SHP77 treated with DMSO at 0.1 percent for 48 hours (cell line): ENCODE results near the gene NPC1.
"Not testable (repeated sequence)": the region's sequence is repeated elsewhere in the genome, so short reads cannot be mapped to it uniquely, and the experiment has no call there.

ENCODE experiments used
- DNase-seq: peaks from one replicate; lab custom pipeline; 2025; lab: John Stamatoyannopoulos, UW

NPC1 gene

DNA sequence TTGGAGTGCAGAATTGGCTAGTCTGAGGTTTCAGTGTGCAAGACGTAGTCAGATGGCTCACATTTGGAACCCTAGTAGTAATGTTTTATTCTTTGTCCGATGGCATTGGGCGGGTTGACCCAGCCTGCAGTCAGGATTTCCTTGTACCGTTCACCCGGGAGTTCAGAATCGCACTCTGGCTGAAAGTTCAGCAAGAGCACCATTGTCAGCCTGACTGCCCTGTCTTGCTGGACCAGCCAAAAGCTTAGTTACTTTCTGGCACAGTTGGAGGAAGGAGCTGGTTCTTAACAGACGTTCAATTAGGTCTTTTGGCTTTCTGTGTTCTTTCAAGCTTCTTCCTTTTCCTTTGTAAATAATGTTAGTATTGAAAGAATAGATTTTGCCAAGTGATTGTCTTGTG lies 64.4 kb downstream of the NPC1 start:
- no peak for DNase-seq

DNA sequence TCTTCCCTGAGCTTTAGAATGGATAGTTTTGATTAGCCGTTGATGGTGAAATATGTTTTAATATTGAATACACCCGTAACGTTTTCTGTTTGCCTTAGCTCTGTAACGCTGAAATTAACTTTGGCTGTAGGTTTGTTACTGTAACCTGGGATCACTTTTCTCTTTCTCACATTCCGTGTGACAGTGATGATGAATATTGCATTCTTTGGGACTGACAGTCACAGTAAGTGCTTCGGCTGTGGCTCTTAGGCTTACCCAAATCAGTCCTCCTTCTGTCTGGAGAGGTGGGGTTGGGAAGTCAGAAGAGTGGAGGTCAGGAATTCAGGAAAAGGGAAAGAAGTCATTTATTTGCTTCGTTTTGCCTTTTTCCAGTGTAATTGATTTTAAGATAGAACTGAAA lies 65.0 kb downstream of the NPC1 start:
- no peak for DNase-seq

DNA sequence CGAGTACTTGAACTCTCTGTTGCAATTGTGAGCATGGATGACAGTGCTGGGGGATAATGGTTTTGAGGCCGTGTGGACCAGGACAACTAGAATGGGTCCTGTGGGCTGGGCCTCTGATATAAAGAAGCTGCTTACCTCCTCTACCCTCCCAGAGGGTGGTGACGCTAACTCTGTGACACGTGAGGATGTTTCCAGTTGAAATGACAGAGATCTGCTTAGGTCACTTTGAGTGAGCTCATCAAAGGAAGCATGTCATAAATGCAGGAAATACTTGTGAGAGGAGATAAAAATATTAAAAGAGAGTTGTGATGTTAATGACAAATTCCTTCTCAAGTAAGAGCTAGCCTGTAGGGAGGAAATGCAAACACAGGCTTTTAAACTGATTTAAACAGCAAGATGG lies 66.6 kb downstream of the NPC1 start:
- no peak for DNase-seq

DNA sequence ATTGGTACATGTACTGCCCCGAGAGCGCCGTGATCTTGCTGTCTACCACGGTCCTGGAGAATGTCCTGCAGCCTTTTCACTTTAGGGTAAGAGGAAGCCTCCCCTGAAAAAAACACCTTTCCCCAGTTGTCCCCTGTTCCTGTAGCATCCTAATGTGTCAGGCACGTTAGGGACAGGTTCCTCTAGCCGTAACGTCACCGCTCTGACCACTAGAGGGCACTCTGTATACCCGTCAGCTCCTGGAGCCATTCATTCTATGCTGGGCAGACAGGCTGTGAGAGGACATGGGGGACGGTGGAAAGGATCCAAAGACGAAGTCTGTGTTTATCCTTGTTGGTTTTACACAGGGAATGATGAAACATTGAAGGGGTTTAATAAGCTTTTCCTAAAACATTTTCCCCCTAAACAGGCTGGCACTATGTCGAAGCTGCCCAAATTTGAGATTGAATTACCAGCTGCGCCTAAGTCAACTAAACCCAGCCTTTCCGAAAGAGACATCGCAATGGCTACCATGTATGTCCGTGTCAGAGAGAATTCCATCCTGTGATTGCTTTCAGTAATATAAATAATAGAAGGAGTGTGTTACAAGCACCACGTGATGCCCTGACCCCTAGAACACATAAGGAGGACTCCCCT lies 70.3 kb downstream of the NPC1 start:
- peak; percentile 54 for DNase-seq

DNA sequence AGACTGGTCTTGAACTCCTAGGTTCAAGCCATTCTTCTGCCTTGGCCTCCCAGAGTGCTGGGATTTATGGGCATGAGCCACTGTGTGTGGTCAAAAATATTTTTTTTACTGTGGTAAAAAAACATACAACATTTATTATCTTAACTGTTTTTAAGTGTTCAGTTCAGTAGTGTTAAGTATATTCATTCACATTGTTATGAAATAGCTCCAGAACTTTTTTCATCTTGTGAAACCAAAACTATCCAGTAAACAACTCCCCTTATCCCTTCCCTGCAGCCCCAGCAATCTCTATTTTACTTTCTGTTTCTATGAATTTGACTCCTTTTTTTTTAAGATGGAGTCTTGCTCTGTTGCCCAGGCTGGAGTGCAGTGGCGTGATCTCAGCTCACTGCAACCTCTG lies 73.7 kb downstream of the NPC1 start:
- no peak for DNase-seq

DNA sequence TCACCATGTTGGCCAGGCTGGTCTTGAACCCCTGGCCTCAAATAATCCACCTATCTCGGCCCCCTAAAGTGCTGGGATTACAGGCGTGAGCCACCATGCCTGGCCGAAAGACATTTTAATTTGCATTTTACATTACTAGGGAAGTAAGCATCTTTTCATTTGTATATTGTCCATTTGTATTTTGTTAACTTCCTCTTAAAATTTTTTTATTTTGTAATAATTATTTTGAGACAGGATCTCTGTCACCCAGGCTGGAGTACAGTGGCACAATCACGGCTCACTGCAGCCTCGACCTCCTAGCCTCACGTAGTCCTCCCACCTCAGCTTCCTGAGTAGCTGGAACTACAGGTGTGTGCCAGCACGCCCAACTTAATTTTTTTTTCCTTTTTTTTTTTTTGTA lies 74.1 kb downstream of the NPC1 start:
- not testable (repeated sequence) for DNase-seq

DNA sequence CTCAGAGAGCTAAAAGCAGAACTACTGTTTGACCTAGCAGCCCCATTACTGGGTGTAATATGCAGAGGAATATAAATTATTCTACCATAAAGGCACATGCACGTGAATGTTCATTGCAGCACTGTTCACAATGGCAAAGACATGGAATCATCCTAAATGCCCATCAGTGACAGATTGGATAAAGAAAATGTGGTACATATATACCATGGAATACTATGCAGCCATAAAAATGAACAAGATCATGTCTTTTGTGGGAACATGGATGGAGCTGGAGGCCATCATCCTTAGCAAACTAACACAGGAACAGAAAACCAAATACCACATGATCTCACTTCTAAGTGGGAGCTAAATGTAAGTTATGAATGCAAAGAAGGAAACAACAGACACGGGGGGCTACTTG lies 75.4 kb downstream of the NPC1 start:
- not testable (repeated sequence) for DNase-seq

DNA sequence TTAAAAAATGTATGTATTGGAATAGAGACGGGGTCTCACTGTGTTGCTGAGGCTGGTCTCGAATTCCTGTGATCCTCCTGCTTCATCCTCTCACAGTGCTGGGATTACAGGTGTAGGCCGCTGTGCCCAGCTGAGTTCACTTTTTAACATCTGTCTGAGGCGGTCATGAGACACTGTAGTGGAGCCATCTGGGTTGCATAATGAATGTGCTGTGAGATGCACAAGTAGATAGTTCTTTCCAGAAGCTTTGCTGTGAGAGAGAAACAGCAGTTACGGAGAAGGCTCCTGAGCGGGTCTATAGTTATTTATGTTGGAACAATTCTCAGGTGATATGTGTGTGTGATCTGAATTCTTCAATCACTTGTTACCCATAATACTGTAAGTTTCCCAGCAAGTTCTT lies 79.9 kb downstream of the NPC1 start:
- no peak for DNase-seq

DNA sequence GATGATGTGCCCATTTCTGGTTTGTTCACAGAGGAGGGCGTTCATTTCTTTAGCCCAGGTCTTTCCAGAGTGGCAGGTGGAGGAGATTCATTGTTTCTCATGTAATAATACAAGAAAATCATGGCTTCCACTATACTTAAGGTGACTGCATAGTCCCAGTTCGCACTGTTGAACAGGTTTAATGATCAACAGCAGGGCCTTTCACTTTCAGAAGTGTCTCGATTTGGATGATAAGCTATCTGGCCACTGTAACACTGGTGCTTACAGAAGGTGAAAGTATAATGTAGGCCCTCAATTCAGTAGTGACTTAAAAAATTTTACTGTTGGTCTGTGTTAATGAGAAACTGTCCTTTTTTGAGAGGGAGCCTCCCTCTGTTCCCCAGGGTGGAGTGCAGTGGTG lies 81.6 kb downstream of the NPC1 start:
- DNase-seq = no peak

DNA sequence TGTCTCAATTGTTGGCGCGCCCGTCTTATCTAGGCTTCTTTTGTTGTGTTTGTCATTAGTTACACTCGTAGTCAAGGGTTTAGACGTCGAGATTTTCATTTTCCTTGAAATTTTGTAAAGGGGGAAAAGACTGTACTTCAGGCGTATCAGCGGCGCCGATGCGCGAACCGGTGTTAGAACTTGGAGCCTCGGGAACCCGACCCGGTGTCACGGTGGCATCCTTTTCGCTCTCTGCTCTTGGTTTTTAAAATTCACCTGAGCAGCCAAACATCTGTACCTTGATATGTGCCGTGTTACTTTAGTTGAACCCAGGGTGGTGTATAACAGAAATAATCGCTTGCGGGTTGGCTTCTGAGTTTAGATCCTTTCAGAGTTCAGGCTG lies 82.4 kb downstream of the NPC1 start:
- no peak for DNase-seq

DNA sequence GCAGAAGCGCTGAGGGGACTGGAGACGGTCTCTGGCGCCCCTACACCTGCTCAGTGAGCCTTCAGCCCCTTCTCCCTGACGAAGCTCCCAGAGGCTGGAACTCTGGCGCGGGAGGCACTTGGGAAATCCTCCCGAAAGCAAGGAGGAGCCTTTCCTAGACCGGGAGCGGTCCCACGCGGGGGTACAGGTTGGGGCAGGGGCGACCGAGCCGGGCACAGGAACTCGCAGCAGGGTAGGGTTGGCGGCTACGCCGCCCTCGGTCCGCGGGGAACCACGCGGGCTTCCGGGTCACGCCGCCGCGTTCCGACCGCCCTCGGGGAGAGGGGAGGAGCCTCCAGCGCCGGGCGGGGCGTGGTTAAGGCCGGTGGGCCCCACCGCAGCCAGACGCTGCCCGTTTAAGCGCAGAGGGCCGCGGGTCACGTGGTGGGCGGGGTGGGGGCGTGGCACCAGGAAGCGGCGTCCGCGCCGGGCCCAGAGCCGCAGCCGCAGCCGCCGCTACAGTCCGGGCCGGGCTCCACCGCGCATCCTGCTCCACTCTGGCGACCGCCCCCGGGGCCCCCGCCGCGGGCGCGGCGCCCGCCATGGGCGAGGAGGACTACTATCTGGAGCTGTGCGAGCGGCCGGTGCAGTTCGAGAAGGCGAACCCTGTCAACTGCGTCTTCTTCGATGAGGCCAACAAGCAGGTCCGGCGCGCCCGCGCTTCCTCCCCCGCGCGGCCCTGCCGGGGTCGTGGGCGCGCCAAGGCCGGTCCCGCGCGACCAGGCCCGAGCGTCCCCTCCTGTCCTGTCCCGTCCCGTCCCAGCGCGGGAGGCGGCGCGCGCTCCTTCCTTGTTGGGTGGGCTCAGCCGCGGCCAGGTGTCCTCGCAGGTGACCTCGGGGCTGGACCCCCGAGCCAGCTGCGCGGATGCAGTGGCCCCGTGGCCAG lies 83.0 kb downstream of the NPC1 start, which contains the start of gene RMC1:
Gene RMC1 (plus strand): TSS at position 474 of the 925 bp plus-strand sequence. CDS start 108 bp downstream, at position 582.
- DNase-seq = peak; percentile 62

DNA sequence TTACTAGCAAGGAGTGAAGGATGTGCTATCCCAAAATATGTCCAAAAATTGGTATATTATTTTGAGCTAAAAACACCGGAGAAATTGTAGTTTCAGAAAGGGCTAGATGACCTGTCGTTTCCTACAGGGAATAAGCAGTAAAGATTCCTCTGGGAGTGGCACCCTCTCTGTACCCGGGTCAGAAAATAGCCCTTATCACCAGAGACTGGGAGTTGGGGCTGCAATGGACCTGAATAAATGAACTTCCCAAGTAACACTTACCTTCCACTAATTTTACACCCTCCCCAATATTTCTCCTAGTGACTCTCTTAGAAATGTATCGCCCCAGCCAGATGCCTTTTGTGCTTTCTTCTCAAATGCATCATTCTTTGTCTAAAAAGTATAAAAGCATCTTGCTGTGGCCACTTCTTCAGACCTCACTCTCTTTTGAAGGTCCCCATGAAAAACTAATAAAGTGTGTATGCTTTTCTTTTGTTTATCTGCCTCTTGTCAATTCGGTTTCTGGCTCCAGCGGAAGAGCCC lies 83.7 kb downstream of the NPC1 start:
- DNase-seq = no peak

DNA sequence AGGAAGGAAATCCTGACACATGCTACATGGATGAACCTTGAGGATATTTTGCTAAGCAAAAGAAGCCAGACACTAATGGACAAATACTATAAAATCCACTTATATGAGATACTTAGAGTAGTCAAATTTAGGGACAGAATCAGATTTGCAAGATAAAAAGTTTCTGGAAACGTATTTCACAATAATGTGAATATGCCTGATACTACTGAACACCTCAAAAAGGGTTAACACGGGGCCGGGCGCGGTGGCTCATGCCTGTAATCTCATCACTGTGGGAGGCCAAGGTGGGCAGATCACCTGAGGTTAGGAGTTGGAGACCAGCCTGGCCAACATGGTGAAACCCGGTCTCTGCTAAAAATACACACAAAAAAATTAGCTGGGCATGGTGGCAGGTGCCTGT lies 84.7 kb downstream of the NPC1 start:
- no peak for DNase-seq

DNA sequence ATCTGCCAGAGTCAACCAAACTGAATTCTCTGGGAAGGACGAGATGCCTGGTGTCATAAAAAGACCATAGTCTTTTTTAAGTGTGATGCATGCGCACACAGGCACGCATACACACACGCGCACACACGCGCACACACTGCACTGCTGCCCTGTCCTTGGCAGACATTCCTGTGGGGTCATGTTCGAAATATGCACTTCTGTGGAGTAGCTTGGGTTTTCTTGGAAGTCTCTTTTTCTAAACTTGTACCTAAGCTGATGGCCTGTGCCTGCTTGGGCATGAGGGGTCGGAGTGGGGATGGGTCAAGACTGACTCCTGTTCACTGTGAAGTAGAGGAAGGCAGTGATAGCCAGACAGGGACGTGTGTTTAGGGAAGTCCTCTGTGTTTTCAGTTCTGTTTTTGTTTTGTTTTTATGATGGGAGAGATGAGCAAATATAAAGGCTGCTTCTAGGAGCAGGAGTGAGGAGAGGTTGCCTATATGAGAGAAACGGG lies 87.0 kb downstream of the NPC1 start:
- no peak for DNase-seq

DNA sequence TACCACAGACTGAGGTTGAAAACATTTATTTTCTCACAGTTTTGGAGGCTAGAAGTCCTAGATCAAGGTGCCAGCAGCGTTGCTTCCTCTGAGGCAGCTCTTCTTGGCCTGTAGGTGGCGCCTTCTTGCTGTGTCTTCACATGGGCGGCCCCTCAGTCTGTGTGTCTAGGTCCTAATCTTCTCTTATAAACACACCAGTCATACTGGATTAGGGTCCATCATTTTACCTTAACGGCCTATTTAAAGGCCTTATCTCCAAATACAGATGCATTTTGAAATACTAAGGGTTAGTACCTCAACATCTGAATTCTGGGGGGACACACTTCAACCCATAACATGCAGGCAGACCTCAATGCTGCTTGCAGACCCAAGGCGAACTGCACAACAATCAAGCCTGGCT lies 87.4 kb downstream of the NPC1 start:
- peak; percentile 21 for DNase-seq

DNA sequence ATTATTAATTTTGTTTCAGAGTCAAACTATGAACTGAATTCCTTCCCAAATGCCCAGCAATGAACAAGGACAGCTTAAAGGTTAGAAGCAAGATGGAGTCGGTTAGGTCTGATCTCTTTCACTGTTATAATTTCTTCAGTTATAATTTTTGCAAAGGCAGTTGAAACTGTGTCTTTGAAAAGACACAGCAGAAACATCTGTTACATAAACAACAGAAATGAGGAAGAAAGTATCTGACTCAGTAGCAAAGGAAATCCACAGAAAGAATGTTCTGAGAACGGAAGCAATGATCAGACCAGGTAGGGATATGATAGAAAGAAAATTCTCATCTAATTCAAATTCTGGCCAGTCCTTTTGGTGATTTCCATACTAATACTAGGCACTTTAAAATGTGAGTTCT lies 88.2 kb downstream of the NPC1 start:
- DNase-seq = no peak

DNA sequence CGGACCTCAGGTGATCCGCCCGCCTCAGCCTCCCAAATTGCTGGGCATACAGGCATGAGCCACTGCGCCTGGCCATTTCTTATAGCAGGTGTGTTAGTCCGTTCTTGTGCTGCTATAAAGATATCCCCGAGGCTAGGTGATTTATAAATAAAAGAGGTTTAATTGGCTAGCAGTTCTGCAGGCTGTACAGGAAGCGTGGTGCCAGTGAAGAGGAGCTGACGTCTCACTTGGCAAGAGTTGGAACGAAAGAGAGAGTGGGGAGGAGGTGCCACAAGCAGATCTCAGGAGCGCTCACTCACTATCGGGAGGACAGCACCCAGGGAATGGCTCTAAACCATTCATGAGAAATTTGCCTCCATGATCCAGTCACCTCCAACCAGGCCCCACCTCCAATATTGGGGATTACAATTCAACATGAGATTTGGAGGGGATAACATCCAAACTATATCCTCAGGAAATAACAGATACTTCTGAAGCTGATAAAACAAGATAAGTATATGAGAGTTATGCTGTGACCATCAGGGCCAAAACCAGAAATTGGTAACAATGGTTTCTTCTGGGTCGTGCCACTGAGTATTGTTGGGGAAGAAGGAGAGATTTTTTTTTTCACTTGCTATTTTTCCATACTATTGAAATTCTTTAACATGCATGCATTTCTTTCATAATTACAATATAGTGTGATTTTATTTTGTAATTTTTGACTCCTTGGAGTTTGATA lies 90.4 kb downstream of the NPC1 start:
- DNase-seq = peak; percentile 2

DNA sequence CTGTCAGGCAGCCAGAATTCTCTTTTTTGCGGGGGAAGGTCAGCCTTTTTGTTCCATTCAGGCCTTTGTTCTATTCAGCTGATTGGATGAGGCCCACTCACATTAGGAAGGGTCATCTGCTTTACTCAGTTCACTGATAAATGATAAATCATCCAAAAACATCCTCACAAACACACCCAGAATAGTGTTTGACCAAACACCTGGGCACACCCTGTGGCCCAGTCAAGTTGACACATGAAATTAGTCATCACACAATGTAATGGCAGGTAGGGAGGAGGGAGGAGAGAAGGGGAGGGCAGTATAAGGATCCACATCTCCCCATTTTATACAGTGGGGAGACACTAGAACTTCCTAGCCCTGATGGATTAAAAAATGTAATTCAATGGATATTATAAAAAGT lies 91.3 kb downstream of the NPC1 start:
- no peak for DNase-seq

DNA sequence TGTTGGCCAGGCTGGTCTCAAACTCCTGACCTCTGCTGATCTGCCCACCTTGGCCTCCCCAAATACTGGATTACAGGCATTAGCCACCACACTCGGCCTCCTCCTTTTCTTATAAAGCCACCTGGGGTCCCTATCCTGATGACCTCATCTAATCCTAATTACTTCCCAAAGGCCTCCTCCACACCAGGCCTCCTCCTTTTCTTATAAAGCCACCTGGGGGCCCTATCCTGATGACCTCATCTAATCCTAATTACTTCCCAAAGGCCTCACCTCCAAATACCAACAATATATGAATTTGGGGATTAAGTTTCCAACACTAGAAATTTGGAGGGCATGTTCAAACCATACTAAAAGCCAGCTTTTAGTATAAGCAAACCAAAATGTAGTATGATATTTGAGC lies 92.7 kb downstream of the NPC1 start:
- DNase-seq = no peak

DNA sequence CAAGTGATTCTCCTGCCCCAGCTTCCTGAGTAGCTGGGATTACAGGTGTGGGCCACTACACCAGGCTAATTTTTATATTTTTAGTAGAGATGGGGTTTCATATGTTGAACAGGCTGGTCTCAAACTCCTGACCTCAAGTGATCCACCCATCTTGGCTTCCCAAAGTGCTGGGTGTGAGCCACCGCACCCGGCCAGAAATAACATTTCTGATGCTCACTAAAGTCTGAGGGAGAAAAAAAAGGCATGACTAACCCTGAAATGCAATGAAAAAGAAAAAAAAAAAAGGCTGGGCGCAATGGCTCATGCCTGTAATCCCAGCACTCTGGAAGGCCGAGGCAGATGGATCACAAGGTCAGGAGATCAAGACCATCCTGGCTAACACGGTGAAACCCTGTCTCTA lies 96.7 kb downstream of the NPC1 start:
- DNase-seq = not testable (repeated sequence)

DNA sequence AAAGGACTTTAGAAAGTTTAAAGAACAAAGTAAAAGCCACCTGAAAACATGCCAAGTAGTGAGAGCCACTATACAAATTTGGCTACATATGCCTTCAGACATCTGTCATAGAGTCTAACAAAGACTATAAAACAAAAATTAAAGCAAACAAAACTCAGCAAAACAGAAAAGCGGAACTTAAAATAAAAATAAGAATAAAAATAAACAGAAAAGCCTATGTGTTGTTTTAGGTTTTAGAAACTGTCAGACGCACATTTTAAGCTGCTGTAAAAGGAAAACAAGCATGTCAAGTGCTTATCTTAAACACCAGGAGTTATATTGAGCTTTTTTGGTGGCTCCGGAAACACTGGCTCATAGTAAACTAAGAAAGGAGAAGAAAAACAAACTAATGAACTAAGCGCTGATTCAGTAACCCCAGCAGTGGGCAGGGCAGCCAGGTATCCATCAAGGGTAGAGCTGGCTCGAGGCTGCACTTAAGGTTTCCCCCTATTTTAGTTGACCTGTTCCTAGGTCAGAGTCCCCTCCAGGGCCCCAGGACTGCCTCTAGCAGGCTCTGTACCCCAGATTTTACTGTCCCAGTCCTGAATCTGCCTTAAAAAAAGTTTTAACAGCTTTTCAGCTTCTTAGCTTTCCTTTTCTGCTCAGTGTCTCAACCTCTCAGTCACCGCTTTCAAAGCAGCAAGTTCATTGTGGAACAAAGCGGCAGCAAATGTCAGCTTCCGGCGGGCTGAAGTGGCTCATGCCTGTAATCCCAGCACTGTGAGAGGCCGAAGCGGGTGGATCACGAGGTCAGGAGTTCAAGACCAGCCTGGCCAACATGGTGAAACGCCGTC lies 98.4 kb downstream of the NPC1 start:
- DNase-seq = no peak

DNA sequence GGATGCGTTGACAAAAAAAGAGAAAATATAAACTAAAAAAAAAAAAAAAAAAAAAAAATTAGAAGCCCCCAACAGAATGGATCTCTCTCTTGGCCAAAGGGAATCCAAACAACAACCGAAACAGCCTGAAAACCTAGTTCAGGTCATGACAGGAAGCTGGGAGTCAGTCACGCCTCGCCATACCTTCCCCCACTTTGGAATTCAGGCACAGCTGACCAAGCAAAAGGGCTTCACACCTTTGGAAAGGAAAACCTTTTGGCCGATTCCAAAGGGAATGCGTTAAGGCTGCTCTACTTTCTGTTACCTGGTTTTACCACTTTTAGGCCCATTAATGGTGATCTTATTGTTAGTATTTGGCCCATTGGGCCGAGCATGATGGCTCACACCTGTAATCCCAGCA lies 100.9 kb downstream of the NPC1 start:
- no peak for DNase-seq
